SU-DHL-6 (cell line): Measurements from ENCODE around the gene SCN8A.

Experiments
- H2AFZ ChIP-seq: fragments of 200-600 bp; sonication (generic); 2 replicates; pipeline ENCODE4 v1.6.1; 2014; ENCODE audit warnings: low read depth, mild to moderate bottlenecking, moderate library complexity, mixed read lengths, antibody characterized with exemption, low read length; ENCODE audit not compliant: severe bottlenecking
- H3F3A ChIP-seq: fragments of 200-600 bp; shearing (Covaris generic); 2 replicates; pipeline ENCODE4 v1.6.0; 2016; ENCODE audit warnings: antibody characterized with exemption, mild to moderate bottlenecking; ENCODE audit not compliant: insufficient read depth
- H3K27ac ChIP-seq: fragments of 200-600 bp; sonication (generic); 2 replicates; pipeline ENCODE4 v1.5.1; 2016; ENCODE audit warnings: low read depth, mild to moderate bottlenecking, low read length, moderate library complexity, mixed read lengths
- H3K27me3 ChIP-seq: fragments of 200-600 bp; sonication (generic), shearing (Covaris generic); 2 replicates; pipeline ENCODE4 v1.6.0; 2014; ENCODE audit warnings: mild to moderate bottlenecking, low read length
- H3K36me3 ChIP-seq: fragments of 200-600 bp; sonication (generic); 2 replicates; pipeline ENCODE4 v1.6.1; 2014; ENCODE audit warnings: mild to moderate bottlenecking, low read length, mixed read lengths
- H3K4me2 ChIP-seq: fragments of 300-600, 200-600 bp; shearing (Covaris generic), sonication (generic); 2 replicates; pipeline ENCODE4 v1.6.0; 2014; ENCODE audit warnings: low read length, low read depth, mild to moderate bottlenecking; ENCODE audit not compliant: poor library complexity, severe bottlenecking
- H3K4me3 ChIP-seq: fragments of 200-600 bp; sonication (generic); 2 replicates; pipeline ENCODE4 v1.5.1; 2014; ENCODE audit warnings: antibody characterized with exemption, low read length, mild to moderate bottlenecking, mixed read lengths; ENCODE audit not compliant: insufficient read depth, poor library complexity, severe bottlenecking
- H3K79me2 ChIP-seq: fragments of 200-600 bp; sonication (generic); 2 replicates; pipeline ENCODE4 v1.6.1; 2014; ENCODE audit warnings: mild to moderate bottlenecking, low read length, moderate library complexity; ENCODE audit not compliant: insufficient read depth
- H3K9ac ChIP-seq: fragments of 200-600 bp; sonication (generic); 2 replicates; pipeline ENCODE4 v1.7.0; 2014; ENCODE audit warnings: mild to moderate bottlenecking, low read length
- H3K9me2 ChIP-seq: fragments of 200-600 bp; sonication (generic); replicated peaks from 2 replicates; pipeline ENCODE4 v1.6.1; 2014; ENCODE audit warnings: low read length; ENCODE audit not compliant: insufficient read depth
- H3K9me3 ChIP-seq: fragments of 200-600 bp; sonication (generic); 2 replicates; pipeline ENCODE4 v1.6.1; 2014; ENCODE audit warnings: low read length, mixed read lengths; ENCODE audit not compliant: insufficient read depth
- H4K20me1 ChIP-seq: fragments of 200-600 bp; sonication (generic); 2 replicates; pipeline ENCODE4 v1.6.1; 2014; ENCODE audit warnings: low read depth, mild to moderate bottlenecking, antibody characterized with exemption, low read length, moderate library complexity, mixed read lengths
- CTCF ChIP-seq: fragments of 200-600 bp; sonication (generic); IDR thresholded peaks from one replicate; pipeline ENCODE4 v1.5.1; 2017; ENCODE audit warnings: antibody characterized with exemption, mild to moderate bottlenecking, low read length, moderate library complexity; ENCODE audit not compliant: insufficient read depth, poor library complexity, severe bottlenecking
- EZH2phosphoT487 ChIP-seq: fragments of 200-600 bp; sonication (generic), shearing (Covaris generic); conservative IDR thresholded peaks from 2 replicates; pipeline ENCODE4 v1.6.1; 2018; ENCODE audit warnings: mild to moderate bottlenecking, antibody characterized with exemption, low read length, moderate library complexity, mixed read lengths

Gene SCN8A

GRCh38 chr12:51846911-51847642 is 256.0 kb downstream of the SCN8A start:
- Histone ChIP-seq H3K27ac (no peak overlapping the region), H3K36me3 (no peaks in the 10 kb centered on the region), H3K9ac (no peak overlapping the region), H3K9me3 (no peaks in the 10 kb centered on the region), H3K79me2 (no peaks in the 10 kb centered on the region), H3K27me3 (no peaks in the 10 kb centered on the region), H3K9me2 (no peaks in the 10 kb centered on the region), H3K4me2 (no peak overlapping the region), H3F3A (no peaks in the 10 kb centered on the region), H3K4me3 (no peak overlapping the region), H2AFZ (no peak overlapping the region), H4K20me1 (no peaks in the 10 kb centered on the region)
- no peak for TF ChIP-seq CTCF
- no peak for TF ChIP-seq EZH2phosphoT487

- no peaks in the 10 kb centered on the region for H4K20me1 ChIP-seq
- H3K9me3 ChIP-seq, result no peaks in the 10 kb centered on the region
- no peak overlapping the region for H3K4me2 ChIP-seq
- H3K9ac ChIP-seq, result no peak overlapping the region
- H3K9me2 ChIP-seq, result no peaks in the 10 kb centered on the region
- TF ChIP-seq CTCF (no peak), EZH2phosphoT487 (no peak)
- H2AFZ ChIP-seq, result no peak overlapping the region
- no peak overlapping the region for H3K27ac ChIP-seq
- H3K36me3 ChIP-seq, result no peaks in the 10 kb centered on the region
- H3K4me3 ChIP-seq, result no peak overlapping the region
- no peaks in the 10 kb centered on the region for H3F3A ChIP-seq
- no peaks in the 10 kb centered on the region for H3K79me2 ChIP-seq
- H3K27me3 ChIP-seq, result no peaks in the 10 kb centered on the region
Observed at GRCh38 chr12:51847643-51848325, 256.8 kb downstream of the SCN8A start.

- H3K27me3 ChIP-seq, result no peaks in the 10 kb centered on the region
- TF ChIP-seq CTCF (no peak), EZH2phosphoT487 (no peak)
Observed at GRCh38 chr12:51848326-51848727, 257.3 kb downstream of the SCN8A start, which contains the start of gene FIGNL2. Gene FIGNL2, minus strand, starts transcription at chr12:51848718. Its CDS starts 26,305 bp downstream, at chr12:51822413.

More at GRCh38 chr12:51848326-51848727, 257.3 kb downstream of the SCN8A start, which contains the start of gene FIGNL2:
- Histone ChIP-seq H3K36me3 (no peaks in the 10 kb centered on the region), H2AFZ (no peak within 1 kb of the TSS), H3K9me2 (no peaks in the 10 kb centered on the region), H3K4me3 (no peak within 1 kb of the TSS), H4K20me1 (no peaks in the 10 kb centered on the region), H3K27ac (no peak within 1 kb of the TSS), H3K79me2 (no peaks in the 10 kb centered on the region), H3K9me3 (no peaks in the 10 kb centered on the region), H3K9ac (no peak within 1 kb of the TSS), H3K4me2 (no peak within 1 kb of the TSS), H3F3A (no peaks in the 10 kb centered on the region)
